GM19238 (cell line): ENCODE results near the gene SCAMP5.

ENCODE experiments used
- DNase-seq: peaks from one replicate; pipeline ENCODE4 v3.0.0; 2011; ENCODE audit warnings: low spot score; ENCODE audit not compliant: insufficient read length

SCAMP5 gene

GRCh38 chr15:75022783-75023180, 27.4 kb downstream of the SCAMP5 start:
- DNase-seq, result no peak

- DNase-seq, result peak; percentile 98
Observed at GRCh38 chr15:75023181-75023871, 28.0 kb downstream of the SCAMP5 start, which contains the start of gene PPCDC. TSS of gene PPCDC (plus strand) at chr15:75023590. CDS start at chr15:75028319, 4,729 bp downstream.

- peak; percentile 43 for DNase-seq
Observed at GRCh38 chr15:75023872-75024636, 28.7 kb downstream of the SCAMP5 start.

- DNase-seq, result no peak
Observed at GRCh38 chr15:75025107-75025506, 29.7 kb downstream of the SCAMP5 start.

GRCh38 chr15:75025548-75026260, 30.3 kb downstream of the SCAMP5 start:
- DNase-seq, result no peak

GRCh38 chr15:75027551-75027950, 32.2 kb downstream of the SCAMP5 start:
- DNase-seq, result no peak

- no peak for DNase-seq
Observed at GRCh38 chr15:75028991-75029377, 33.6 kb downstream of the SCAMP5 start.

GRCh38 chr15:75029378-75030022, 34.1 kb downstream of the SCAMP5 start:
- peak; percentile 48 for DNase-seq

GRCh38 chr15:75030023-75030413, 34.7 kb downstream of the SCAMP5 start:
- no peak for DNase-seq

- DNase-seq, result no peak
Observed at GRCh38 chr15:75030424-75030823, 35.1 kb downstream of the SCAMP5 start.

- no peak for DNase-seq
Observed at GRCh38 chr15:75031848-75032247, 36.5 kb downstream of the SCAMP5 start.

GRCh38 chr15:75032395-75032794, 37.0 kb downstream of the SCAMP5 start:
- no peak for DNase-seq

- DNase-seq, result no peak
Observed at GRCh38 chr15:75033809-75034208, 38.4 kb downstream of the SCAMP5 start.

- no peak for DNase-seq
Observed at GRCh38 chr15:75034615-75035014, 39.3 kb downstream of the SCAMP5 start.

GRCh38 chr15:75036212-75036616, 40.9 kb downstream of the SCAMP5 start:
- DNase-seq, result no peak

- no peak for DNase-seq
Observed at GRCh38 chr15:75037685-75038084, 42.3 kb downstream of the SCAMP5 start.

GRCh38 chr15:75038231-75038630, 42.9 kb downstream of the SCAMP5 start:
- DNase-seq, result no peak

GRCh38 chr15:75042730-75043508, 47.6 kb downstream of the SCAMP5 start:
- peak; percentile 80 for DNase-seq

GRCh38 chr15:75043509-75044257, 48.3 kb downstream of the SCAMP5 start:
- peak; percentile 42 for DNase-seq

- no peak for DNase-seq
Observed at GRCh38 chr15:75044258-75044878, 49.0 kb downstream of the SCAMP5 start.
